GM19395 (cell line): ENCODE measurements around the gene IYD.
"Not testable (repeated sequence)": the region's sequence is repeated elsewhere in the genome, so short reads cannot be mapped to it uniquely, and the experiment has no call there.

Experiments
- ATAC-seq: cut with Tn5 transposase; IDR thresholded peaks from one replicate; pipeline ENCODE4 v1.9.1; 2021; ENCODE audit warnings: mild to moderate bottlenecking, moderate library complexity; ENCODE audit not compliant: unreplicated experiment

Gene IYD

GRCh38 chr6:150349546-150349945, 19.3 kb upstream of the IYD start:
- ATAC-seq, result no peak

DNA sequence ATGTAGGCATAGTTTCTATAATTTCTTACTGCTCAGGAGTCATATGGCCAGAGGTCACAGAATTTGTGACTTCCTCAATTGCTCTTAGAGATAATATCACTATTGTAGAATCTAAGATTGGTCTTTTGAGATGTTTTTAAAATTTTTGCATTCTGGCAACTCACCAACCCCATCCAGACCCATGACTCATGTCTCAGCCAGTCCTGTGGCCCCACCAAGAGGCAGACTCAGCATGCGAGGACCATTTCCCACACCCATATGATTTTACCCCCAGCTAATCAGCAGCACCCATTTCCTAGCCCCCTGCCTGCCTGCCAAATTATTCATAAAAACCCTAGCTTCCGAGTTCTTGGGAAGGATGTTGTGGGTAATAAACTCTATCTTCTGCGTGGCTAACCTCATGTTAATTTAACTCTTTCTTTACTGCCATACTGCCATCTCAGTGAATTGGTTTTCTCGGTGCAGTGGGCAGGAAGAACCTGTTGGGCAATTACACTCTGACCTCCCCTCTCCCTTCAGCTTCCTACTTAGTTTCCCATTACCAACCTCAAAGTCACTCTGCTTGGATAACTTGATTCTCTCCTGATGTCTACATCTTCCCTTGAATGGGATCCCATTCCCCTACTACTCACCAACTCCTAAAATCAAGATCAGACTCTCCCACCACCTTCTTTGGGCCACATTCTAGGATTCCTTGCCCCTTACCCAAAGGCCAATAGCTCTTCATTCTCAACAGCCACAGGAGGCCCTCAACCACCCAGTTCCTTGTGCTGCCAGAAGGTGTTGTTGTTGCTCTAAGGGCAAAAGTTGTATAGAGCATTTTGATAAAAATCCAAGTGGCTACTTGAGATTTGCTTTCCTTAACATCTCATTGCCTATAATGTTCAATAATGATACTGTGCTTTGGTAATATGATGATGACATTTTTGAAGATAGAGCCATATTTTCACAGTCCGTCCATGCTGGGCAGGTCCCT, 16.2 kb upstream of the IYD start:
- ATAC-seq, result no peak

DNA sequence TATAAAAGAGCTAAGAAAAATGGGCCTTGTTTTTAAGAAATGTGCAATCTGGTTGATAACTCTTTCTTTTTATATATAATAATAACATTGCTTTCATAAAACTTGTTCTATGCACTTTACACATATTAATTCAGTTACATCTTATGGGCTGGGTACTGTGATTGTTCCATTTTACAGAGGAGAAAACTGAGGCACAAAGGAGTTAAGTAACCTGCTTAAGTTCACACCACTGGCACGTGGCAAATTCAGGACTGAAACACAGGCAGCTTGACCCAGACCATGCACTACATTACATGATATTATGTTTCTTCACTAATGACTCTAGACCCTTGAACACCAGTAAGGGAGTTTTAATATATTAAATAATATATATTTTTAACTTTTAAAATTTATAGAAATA, 15.4 kb upstream of the IYD start:
- no peak for ATAC-seq

DNA sequence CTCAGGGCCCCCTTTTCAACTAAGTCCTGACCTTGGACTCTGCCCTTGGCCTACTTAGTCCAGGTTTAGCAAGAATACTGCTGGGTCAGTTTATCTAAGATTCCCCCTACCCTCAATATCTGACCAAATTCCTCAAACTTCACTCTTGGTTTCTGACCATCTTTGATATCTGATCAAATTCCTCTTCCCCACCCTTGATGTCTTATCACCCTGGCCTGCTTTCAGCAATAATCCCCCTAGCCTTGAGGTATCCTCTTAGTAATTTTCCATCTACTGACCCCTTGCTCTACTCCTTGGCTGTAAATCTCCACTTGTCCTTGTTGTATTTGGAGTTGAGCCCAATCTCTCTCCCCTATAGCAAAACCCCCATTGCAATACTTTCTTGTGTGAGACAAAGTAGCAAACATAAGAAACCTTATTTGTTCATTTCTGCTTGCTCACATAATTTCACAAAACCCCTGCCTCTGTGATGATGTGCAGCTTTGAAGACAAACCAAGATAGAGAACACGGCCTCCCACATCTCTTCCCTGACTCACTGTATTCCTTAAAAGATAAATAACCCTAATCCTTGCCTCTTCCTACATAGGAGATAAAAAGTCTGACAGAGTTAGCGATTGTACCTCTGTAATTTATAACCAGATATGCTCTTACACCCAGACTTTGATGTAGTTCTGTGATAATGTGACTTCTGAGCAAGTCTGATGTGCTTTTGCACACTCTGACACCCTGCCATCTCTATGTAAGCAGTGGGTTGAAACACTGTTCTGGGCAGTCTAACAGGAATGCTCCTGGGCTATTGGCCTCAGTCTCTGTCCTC, 13.8 kb upstream of the IYD start:
- no peak for ATAC-seq

DNA sequence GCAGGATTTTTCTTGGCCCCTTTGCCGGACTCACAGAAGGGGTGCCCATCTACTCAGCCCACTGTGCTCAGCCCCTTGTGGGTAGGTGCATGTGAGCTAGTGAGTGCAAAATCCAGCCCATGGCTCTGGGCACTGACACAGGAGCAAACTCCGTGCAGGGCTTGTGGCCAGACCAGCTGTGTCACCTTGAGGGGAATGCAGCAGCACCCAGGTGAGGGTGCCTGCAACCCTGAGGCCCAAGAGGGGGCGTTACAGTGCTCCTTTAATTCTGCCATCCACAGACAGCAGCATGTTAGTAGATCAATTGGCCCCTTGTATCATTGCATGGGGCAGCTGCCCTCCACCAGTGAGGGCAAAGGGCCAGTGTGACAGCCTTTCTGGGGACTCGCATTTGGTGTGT, 12.9 kb upstream of the IYD start:
- no peak for ATAC-seq

DNA sequence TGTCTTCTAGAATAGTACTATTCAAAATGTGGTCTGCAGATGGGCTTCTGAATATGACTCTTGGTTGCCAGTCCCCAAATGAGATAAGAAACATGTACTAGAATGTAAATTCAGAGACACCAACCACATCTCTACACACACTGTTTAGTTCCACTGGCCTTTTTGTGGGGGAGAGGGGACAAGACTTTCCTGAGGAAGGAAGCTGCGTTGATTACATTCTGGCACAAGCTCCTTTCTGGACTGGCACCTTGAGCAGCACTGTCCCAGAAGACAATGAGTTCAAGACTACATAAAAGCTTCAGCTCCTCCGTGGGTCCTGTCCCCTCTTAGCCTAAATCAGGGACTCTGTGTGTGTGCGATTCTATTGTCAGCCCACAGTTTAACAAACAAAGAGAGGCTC, 6.9 kb upstream of the IYD start:
- no peak for ATAC-seq

DNA sequence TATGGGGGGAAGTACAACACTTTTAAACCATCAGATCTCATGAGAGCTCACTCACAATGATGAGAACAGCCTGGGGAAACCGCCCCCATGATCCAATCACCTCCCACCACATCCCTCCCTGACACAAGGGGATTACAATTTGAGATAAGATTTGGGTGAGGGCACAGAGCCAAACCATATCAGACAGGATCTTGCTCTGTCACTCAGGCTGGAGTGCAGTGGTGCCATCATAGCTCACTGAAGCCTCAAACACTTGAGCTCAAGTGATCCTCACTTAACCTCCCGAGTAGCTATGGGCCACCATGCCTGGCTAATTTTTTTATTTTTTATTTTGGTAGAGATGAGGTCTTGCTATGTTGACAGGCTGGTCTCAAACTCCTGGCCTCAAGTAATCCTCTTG, 5.1 kb upstream of the IYD start:
- ATAC-seq, result no peak

GRCh38 chr6:150366118-150366778, 2.6 kb upstream of the IYD start:
- ATAC-seq, result no peak

DNA sequence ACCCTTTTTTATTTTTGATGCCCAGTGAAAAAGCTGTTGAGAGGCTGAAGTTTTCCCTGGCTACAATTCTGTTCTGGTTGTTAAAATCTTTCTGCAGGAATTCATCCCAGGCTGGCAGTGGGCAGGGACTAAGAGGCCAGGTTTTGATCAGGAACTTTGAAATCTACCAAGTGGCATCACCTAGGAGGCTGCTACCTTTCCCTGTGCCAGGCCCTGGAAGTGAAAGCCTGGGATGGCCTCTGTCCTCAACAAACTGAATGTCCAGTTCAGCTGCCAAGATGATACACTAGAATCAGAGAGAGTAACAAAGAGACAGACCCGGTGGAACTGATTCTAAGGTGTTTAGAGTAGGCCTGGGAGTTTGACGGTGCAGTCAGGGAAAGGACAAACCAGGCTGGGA, 596 bp downstream of the IYD start:
- no peak for ATAC-seq

DNA sequence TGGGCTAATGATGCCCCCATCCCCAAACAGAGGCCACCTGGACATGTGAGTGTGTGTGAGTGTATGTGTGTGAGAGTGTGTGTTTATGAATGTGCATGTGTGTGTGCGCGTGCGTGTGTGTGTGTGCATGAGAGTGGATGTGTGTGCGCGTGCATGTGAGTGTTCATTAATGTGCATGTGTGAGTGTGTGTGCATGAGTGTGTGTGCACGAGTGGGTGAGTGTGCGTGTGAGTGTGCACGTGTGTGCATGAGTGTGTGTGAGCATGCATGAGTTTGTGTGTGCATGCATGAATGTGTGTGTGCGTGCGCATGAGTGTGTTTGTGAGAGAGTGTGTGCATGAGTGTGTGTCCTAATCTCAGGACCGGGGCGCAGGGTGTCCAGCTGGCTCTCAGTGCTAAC, 1.3 kb downstream of the IYD start:
- ATAC-seq, result no peak

GRCh38 chr6:150371356-150371755, 2.5 kb downstream of the IYD start:
- ATAC-seq, result no peak

DNA sequence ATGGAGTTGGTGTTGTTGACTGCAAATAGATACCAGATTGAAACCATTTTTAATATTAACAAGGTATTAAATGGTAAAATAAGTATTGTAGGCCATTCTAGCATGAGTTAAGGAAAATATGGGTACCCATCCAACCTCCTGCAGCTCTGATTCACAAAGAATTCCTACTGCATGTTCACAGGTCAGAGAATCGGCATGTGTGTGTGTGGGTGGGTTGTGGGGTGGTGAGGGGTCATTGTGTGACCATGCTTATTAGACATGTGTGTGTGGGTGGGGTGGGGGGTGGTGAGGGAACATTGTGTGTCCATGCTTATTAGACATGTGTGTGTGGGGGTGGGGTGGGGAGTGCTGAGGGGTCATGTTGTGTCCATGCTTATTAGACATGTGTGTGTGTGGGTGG, 3.2 kb downstream of the IYD start:
- ATAC-seq, result no peak

DNA sequence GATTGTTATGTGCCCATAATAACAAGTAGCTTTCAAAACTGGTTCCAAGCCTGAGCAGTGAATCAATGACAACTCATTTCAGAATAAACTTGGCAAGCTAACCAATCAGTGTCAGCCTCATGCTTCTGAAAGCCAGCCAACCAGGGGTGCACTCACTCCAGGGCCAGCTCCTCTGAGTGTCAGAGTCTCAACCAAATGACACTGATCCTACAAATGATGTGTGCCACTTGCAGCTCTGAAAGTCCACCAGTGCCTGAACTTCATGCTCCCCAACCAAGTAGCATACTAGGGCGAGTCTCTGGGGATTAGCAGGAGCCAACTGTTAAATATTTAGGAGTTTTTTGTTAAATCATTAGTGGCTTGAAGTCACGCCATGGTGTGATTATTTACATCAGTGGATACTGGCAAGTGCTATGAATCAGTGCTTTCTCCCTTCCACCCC, 4.5 kb downstream of the IYD start:
- ATAC-seq, result no peak

DNA sequence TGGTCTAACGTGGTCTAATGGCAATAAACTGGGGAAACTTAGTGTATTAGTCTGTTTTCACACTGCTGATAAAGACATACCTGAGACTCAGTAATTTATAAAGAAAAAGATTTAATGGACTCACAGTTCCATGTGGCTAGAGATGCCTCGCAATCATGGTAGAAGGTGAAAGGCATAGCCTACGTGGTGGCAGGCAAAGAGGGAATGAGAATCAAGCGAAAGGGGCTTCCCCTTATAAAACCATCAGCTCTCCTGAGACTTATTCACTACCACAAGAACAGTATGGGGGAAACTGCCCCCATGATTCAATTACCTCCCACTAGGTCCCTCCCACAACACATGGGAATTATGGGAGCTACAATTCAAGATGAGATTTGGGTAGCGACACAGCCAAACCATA, 5.5 kb downstream of the IYD start:
- not testable (repeated sequence) for ATAC-seq

DNA sequence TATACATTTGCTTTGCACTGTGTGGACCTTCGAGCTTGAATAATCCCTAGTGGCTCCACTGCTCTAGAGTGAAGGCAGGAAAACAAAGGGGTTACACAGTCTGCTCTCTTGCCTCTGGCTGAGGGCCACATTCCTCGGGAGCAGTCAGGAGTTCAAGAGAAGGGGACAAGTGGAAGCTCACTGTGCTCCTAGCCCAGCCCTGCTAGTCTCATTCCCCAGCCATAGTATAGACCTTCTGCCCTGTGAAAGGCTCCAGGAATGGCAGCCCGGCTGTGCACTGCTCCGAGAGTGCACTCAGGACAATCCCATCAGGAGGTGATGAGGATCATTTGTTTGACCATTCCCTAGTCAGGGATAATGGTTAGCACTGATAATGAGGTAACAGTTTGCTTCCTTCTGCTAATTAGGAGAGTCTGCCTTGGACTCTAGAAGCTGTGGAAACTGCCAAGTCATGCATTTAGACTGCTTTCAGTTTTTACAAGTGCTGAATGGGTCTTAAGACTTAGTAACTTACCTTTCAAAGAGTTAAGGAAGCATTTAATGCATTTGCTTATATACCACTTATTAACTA, 8.5 kb downstream of the IYD start:
- ATAC-seq, result no peak

DNA sequence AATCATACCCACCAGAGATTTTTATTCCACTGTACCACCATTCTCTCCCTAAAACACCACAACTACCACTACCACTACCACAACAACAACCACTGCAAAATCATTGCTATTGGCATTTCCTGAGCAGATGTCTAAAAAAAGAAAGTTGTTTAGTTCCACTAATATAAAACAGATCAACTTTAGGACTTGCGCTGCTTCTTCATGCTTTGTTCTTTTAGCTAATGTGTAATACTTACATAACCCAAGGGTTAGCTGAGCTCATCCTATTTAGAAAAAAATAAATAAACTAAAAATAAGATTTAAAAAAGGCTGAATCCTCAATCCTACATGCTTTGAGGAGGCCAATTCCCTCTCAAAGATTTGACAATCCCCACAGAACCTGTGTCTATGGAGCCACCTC, 11.4 kb downstream of the IYD start:
- no peak for ATAC-seq

DNA sequence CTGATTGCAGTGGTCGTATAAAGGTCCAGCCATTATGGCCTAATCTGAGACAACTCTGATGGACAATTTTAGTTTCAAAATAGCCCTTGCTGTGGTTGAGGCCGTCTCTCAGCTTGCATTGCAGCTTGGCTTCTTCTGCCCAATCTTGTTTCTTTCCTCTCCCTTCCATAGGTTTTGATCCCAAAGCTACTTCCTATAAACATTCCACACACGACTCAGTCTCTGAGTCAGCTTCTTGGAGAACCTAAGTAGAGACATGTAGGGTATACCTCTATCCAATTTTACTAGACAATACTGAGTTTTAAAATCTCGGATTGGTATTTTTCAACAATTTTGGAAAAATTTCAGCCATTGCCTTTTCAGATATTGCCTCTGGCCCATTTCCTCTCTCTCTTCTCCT, 13.4 kb downstream of the IYD start:
- no peak for ATAC-seq

DNA sequence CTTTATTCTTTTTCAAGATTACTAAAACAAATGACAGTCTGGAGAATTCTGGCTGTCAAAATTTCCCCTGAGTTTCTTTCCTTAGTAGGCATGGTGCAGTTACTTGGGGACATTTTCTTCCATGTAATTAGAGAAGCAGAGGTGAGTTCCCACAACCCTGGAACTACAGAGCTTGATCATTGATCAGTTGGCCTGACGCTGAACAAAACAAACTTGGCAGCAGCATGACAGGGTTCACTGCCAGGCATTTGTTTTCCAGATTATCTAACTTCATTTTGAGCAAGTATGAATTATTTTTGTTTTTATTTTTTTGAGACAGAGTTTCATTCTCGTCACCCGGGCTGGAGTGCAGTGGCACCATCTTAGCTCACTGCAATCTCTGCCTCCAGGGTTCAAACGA, 22.6 kb downstream of the IYD start:
- ATAC-seq, result no peak

- no peak for ATAC-seq
Observed at GRCh38 chr6:150391890-150392289, 23.1 kb downstream of the IYD start.

DNA sequence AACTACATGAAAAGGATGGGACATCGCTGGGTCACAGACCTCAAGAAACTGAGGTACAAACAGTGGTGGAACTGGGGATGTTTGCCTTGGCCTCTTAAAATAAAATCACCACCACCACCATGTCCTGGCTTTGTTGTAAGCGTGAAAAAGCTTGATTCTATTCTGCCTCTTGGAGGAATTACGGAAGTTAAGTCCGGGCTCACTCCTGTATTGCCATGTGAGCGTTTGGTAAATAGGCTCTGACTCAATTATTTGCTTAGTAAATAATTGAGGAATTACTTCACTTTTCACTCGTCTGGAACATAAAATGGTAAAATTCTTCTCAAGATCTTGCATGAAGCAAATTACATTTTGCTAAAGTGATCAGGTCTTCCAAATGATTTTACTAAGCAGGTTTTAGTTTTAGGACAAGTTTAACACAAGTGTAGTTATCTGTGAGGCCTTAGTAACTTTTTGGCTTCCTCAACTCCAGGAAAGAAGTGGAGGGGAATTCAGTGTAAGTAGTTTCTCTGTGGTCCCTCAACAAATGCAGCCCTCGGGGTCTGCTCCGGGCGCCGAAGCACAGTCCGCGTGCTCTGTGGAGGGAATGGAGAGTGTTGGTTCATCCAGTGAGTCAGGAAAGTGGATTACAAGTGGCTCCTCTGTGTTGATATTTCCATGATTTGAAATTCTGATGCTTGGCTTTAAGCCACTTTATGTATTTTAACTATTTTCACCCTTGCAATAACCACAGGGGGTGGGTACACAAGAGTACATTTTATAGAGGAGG, 23.8 kb downstream of the IYD start:
- no peak for ATAC-seq
